Neural cell (in vitro differentiated cells): ENCODE results near the gene PTGR1.

Source experiments
- EP300 ChIP-seq: fragments of 450-650 bp; conservative IDR thresholded peaks from 2 replicates; pipeline ENCODE4 v1.6.1; 2014; ENCODE audit warnings: antibody characterized with exemption, mild to moderate bottlenecking, moderate library complexity; ENCODE audit not compliant: poor library complexity, severe bottlenecking
- EZH2 ChIP-seq: fragments of 200-600, 300-800 bp; shearing (Covaris generic), sonication (generic); IDR thresholded peaks from 2 replicates; pipeline ENCODE4 v1.6.1; 2014; ENCODE audit warnings: antibody characterized with exemption, low read length, borderline replicate concordance, mild to moderate bottlenecking; ENCODE audit not compliant: insufficient read depth, poor library complexity, severe bottlenecking
- MXI1 ChIP-seq: fragments of 450-650 bp; conservative IDR thresholded peaks from 2 replicates; pipeline ENCODE4 v1.6.1; 2014; ENCODE audit warnings: antibody characterized with exemption, mild to moderate bottlenecking; ENCODE audit not compliant: poor library complexity, severe bottlenecking
- POLR2AphosphoS5 ChIP-seq: IDR thresholded peaks from 2 replicates; pipeline ENCODE4 v1.6.1; 2012
- RAD21 ChIP-seq: fragments of 450-650 bp; conservative IDR thresholded peaks from 2 replicates; pipeline ENCODE4 v1.6.1; 2014; ENCODE audit warnings: antibody characterized with exemption, mild to moderate bottlenecking, moderate library complexity
- SMC3 ChIP-seq: fragments of 450-650 bp; conservative IDR thresholded peaks from 2 replicates; pipeline ENCODE4 v1.6.1; 2014; ENCODE audit warnings: antibody characterized with exemption, mild to moderate bottlenecking, moderate library complexity; ENCODE audit not compliant: poor library complexity
- TAF1 ChIP-seq: IDR thresholded peaks from 2 replicates; pipeline ENCODE4 v1.6.1; 2012; ENCODE audit warnings: low read depth
- TF ChIP-seq, protein P1 (sequence below): fragments of 450-650 bp; IDR thresholded peaks from 2 replicates; pipeline ENCODE4 v1.5.1; 2014; ENCODE audit warnings: antibody characterized with exemption, mild to moderate bottlenecking, moderate library complexity; ENCODE audit not compliant: poor library complexity, severe bottlenecking
- TF ChIP-seq, protein P2 (sequence below): IDR thresholded peaks from 2 replicates; pipeline ENCODE4 v1.6.1; 2012; ENCODE audit warnings: borderline replicate concordance

DNA sequence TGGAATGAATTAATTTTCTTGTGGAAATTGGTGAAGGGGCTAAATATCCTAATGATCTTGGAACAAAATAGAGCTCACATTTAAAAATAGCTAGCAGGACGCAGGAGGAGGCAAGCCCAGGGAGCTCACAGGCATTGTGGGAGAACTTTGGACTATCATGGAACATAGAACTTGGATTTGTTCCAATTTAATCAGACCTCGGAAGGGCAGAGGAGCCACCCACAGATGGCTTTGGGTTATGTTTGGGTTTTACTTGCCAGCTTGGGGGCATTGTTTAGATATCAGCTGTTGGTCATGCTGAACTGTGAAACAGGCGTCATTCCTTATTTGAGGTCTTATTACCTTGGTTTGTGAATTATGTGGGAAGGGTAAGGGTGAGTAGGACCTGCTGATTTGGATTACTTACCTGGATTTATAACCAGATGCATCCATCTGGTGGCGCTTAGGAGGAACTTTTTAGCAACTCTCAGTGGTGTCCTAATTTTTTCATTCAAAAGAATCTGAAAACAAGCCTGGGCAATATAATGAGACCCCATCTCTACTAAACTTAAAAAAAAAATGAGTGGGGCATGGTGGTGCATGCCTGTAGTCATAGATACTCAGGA lies 14.1 kb upstream of the PTGR1 start:
- TF ChIP-seq, protein P1, sequence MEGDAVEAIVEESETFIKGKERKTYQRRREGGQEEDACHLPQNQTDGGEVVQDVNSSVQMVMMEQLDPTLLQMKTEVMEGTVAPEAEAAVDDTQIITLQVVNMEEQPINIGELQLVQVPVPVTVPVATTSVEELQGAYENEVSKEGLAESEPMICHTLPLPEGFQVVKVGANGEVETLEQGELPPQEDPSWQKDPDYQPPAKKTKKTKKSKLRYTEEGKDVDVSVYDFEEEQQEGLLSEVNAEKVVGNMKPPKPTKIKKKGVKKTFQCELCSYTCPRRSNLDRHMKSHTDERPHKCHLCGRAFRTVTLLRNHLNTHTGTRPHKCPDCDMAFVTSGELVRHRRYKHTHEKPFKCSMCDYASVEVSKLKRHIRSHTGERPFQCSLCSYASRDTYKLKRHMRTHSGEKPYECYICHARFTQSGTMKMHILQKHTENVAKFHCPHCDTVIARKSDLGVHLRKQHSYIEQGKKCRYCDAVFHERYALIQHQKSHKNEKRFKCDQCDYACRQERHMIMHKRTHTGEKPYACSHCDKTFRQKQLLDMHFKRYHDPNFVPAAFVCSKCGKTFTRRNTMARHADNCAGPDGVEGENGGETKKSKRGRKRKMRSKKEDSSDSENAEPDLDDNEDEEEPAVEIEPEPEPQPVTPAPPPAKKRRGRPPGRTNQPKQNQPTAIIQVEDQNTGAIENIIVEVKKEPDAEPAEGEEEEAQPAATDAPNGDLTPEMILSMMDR, result no peak
- no peak for TF ChIP-seq POLR2AphosphoS5
- TF ChIP-seq EZH2, result no peak
- TF ChIP-seq RAD21, result no peak
- TF ChIP-seq EP300, result no peak
- TF ChIP-seq, protein P2, sequence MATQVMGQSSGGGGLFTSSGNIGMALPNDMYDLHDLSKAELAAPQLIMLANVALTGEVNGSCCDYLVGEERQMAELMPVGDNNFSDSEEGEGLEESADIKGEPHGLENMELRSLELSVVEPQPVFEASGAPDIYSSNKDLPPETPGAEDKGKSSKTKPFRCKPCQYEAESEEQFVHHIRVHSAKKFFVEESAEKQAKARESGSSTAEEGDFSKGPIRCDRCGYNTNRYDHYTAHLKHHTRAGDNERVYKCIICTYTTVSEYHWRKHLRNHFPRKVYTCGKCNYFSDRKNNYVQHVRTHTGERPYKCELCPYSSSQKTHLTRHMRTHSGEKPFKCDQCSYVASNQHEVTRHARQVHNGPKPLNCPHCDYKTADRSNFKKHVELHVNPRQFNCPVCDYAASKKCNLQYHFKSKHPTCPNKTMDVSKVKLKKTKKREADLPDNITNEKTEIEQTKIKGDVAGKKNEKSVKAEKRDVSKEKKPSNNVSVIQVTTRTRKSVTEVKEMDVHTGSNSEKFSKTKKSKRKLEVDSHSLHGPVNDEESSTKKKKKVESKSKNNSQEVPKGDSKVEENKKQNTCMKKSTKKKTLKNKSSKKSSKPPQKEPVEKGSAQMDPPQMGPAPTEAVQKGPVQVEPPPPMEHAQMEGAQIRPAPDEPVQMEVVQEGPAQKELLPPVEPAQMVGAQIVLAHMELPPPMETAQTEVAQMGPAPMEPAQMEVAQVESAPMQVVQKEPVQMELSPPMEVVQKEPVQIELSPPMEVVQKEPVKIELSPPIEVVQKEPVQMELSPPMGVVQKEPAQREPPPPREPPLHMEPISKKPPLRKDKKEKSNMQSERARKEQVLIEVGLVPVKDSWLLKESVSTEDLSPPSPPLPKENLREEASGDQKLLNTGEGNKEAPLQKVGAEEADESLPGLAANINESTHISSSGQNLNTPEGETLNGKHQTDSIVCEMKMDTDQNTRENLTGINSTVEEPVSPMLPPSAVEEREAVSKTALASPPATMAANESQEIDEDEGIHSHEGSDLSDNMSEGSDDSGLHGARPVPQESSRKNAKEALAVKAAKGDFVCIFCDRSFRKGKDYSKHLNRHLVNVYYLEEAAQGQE, result no peak
- TF ChIP-seq TAF1, result no peak
- TF ChIP-seq SMC3, result no peak
- TF ChIP-seq MXI1, result no peak
